NCI-H146 treated with DMSO at 0.1 percent for 48 hours (cell line): ENCODE data around the gene COL24A1.

Experiments
- DNase-seq: peaks from one replicate; lab custom pipeline; 2025; ENCODE audit not compliant: unreplicated experiment; lab: John Stamatoyannopoulos, UW

The COL24A1 gene

GRCh38 chr1:86156566-86157455 is at the start of gene COL24A1:
TSS of gene COL24A1 (minus strand) at chr1:86156772. CDS start at chr1:86156396, 376 bp downstream.
- DNase-seq: no peak

- DNase-seq: no peak
Observed at GRCh38 chr1:86205741-86206140, 49.2 kb upstream of the COL24A1 start.

GRCh38 chr1:86202552-86203340 is 46.2 kb upstream of the COL24A1 start:
- no peak for DNase-seq

GRCh38 chr1:86201311-86201710 is 44.7 kb upstream of the COL24A1 start:
- DNase-seq: no peak

GRCh38 chr1:86200901-86201300 is 44.3 kb upstream of the COL24A1 start:
- DNase-seq: no peak

GRCh38 chr1:86197206-86197855 is 40.8 kb upstream of the COL24A1 start:
- no peak for DNase-seq

GRCh38 chr1:86195281-86195680 is 38.7 kb upstream of the COL24A1 start:
- no peak for DNase-seq

- DNase-seq: no peak
Observed at GRCh38 chr1:86194491-86195034, 38.0 kb upstream of the COL24A1 start.

- no peak for DNase-seq
Observed at GRCh38 chr1:86192417-86192816, 35.8 kb upstream of the COL24A1 start.

GRCh38 chr1:86191958-86192357 is 35.4 kb upstream of the COL24A1 start:
- DNase-seq: no peak

GRCh38 chr1:86190873-86191272 is 34.3 kb upstream of the COL24A1 start:
- DNase-seq: no peak

- DNase-seq: no peak
Observed at GRCh38 chr1:86184426-86184825, 27.9 kb upstream of the COL24A1 start.

GRCh38 chr1:86183810-86184209 is 27.2 kb upstream of the COL24A1 start:
- no peak for DNase-seq

GRCh38 chr1:86176226-86176625 is 19.7 kb upstream of the COL24A1 start:
- no peak for DNase-seq

- no peak for DNase-seq
Observed at GRCh38 chr1:86175756-86176155, 19.2 kb upstream of the COL24A1 start.

- no peak for DNase-seq
Observed at GRCh38 chr1:86169625-86170024, 13.1 kb upstream of the COL24A1 start.

- no peak for DNase-seq
Observed at GRCh38 chr1:86159800-86160199, 3.2 kb upstream of the COL24A1 start.

- no peak for DNase-seq
Observed at GRCh38 chr1:86155807-86156565, 586 bp downstream of the COL24A1 start.

GRCh38 chr1:86155051-86155806 is 1.3 kb downstream of the COL24A1 start:
- no peak for DNase-seq

GRCh38 chr1:86154571-86155050 is 2.0 kb downstream of the COL24A1 start:
- no peak for DNase-seq
